ENCODE data around the gene BCAT1.
A peak's percentile ranks its signal among the peaks of the same experiment; 100 is the strongest.
"Not testable (repeated sequence)": the region's sequence is repeated elsewhere in the genome, so short reads cannot be mapped to it uniquely, and the experiment has no call there.

BCAT1 gene

GRCh38 chr12:24926080-24926479, 22.8 kb downstream of the BCAT1 start:
- not testable (repeated sequence) for DNase-seq (ENCODE audit: low spot score)

DNA sequence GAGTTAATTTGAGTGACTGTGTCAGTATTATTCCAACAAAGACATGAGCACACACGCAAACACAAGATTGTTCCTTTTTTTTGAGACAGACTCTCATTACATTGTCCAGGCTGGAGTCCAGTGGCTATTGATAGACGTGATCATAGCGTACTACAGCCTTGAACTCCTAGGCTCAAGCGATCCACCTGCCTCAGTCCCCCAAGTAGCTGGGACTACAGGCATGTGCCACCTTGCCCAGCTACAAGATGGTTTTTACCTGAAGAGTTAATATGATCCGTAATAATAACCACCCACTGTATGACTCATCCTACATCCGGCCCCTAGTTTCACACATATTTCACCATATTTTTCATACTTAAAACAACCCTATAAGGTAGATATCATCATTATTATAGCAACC, 26.8 kb downstream of the BCAT1 start:
- no peak for DNase-seq (ENCODE audit: low spot score)

DNA sequence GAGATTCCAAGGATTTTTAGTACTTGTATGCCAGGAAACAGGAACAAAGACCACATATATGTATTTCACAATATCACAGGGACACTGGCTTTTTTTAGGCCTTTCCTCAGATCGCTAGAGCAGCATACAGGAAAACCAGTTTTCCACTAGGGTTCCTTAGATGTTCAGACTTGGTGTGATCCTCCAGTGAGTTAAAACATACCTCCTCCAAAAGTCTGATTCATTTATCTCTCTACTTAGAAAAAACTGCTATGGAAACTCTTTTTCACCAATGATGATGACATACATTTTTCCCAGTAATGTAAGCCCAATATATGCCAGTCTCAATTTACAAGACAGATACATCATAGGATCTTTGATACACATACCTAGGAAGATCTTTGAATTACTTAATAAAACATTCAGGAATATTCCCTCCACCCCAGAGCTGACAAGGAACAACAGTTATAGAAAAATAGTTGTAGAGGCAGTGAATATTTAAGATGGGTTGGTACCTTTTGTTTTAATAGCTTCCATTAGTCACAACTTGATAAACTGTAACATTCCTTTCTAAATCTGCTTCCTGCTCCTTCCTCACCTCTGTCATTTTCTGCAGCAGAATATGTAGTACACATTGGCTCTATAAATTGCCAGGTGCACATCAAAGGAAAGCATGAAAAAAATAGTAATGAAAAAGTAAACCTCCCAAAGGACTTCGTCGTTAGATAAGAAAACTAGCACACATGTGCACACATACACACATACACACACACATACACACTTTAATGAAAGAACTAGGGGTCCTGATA, 27.5 kb downstream of the BCAT1 start:
- DNase-seq (ENCODE audit: low spot score) = no peak

DNA sequence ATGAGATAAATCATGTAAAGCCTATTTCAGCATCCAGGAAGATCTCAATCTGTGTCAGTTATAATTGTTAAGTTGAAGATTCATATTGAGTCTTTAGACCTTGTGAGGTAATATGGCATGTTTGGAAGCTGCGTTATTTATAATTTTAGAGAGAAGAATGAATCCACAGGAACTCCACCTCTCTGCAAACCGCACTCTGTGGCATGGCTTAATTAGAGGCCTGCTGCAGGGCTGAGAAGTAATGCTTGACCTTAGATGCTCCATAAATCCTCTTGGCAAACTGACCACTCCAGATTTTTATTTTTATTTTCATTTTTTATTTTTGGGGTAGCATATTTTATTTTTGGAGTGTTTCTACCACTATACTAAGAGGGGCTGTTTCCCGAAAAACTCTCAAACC, 28.8 kb downstream of the BCAT1 start:
- DNase-seq (ENCODE audit: low spot score) = no peak

GRCh38 chr12:24919346-24920001, 29.4 kb downstream of the BCAT1 start:
- no peak for DNase-seq (ENCODE audit: low spot score)

GRCh38 chr12:24918596-24918995, 30.3 kb downstream of the BCAT1 start:
- DNase-seq (ENCODE audit: low spot score) = no peak

DNA sequence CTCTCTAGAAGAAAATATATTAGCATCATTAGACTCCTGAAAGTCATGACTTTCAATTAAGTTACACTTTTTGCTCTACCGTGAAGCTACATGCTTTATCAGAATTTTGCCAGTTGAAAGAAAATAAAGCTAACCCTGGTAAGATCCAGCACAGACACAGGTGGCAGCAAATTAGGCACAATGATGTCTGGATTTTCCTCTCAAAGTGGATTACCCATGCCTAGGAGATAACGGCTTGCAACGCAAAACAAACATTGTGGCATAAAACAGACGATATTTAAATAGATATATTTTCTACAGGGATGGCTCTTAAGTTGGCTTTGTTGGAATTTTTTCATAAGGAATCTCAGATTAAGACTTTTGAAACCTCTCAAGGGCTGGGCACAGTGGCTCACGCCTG, 33.4 kb downstream of the BCAT1 start:
- DNase-seq (ENCODE audit: low spot score) = no peak

- DNase-seq (ENCODE audit: low spot score) = no peak
These were observed 34.9 kb downstream of the BCAT1 start for GRCh38 chr12:24913953-24914352.

GRCh38 chr12:24913130-24913529, 35.8 kb downstream of the BCAT1 start:
- no peak for DNase-seq (ENCODE audit: low spot score)

DNA sequence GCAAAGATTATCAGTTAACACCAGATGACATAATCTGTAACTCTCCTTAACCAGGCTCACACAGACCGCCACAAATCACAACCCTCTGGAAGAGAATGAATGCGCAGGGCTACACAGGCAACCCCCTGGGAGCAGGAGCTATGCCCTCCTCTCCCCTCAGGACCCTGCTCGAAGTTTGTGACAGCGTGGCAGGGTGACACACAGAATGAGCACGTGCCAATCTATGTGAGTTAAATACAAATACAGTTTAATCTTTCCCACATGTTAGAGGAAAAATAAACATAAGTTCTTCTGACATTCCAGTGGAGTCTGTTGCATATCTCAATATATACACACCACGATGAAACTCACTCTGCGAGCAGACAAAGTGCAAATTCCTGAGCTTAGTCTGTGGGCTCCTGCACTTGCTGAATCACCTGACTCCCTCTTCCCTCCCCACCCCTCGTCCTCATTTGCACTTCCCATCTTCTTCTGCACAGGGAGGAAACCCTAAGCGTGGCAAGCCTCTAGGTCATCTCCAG, 37.6 kb downstream of the BCAT1 start:
- DNase-seq (ENCODE audit: low spot score) = no peak

DNA sequence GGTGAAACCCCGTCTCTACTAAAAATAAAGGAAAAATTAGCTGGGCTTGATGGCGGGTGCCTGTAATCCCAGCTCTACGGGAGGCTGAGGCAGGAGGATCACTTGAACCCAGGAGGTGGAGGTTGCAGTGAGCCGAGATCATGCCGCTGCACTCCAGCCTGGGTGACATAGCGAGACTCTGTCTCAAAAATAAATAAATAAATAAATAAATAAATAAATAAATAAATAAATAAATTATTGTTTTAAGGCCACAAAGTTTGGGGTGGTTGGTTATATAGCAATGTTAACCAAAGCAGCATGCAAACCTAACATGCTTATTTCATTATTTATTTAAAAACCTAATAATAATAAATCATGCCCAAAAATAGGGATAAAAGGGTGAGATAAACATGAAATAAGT, 38.7 kb downstream of the BCAT1 start:
- DNase-seq (ENCODE audit: low spot score) = not testable (repeated sequence)

GRCh38 chr12:24909667-24910066, 39.2 kb downstream of the BCAT1 start:
- DNase-seq (ENCODE audit: low spot score) = peak; percentile 84

- no peak for DNase-seq (ENCODE audit: low spot score)
These were observed 41.4 kb downstream of the BCAT1 start for GRCh38 chr12:24907464-24907863.

DNA sequence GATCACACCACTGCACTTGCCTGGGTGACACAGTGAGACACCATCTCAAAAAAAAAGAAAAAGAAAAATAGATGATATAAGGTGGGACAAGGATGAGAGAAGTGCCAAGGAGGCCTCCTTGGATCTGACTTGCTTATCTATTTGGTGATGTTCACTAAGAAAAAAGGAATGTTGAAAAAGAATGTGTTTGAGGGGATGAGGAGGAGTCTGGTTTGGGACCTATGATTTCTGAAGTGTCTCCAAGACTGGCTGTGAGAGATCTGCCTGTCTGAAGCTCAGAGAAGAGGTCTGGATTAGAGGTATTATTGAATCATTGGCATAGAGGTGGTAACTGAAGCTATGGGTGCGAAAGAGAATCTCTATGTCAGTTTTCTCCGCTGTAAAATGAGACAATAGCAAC, 42.8 kb downstream of the BCAT1 start:
- no peak for DNase-seq (ENCODE audit: low spot score)

- DNase-seq (ENCODE audit: low spot score) = no peak
These were observed 43.5 kb downstream of the BCAT1 start for GRCh38 chr12:24905431-24905830.

- DNase-seq (ENCODE audit: low spot score) = no peak
These were observed 44.0 kb downstream of the BCAT1 start for GRCh38 chr12:24904871-24905270.

DNA sequence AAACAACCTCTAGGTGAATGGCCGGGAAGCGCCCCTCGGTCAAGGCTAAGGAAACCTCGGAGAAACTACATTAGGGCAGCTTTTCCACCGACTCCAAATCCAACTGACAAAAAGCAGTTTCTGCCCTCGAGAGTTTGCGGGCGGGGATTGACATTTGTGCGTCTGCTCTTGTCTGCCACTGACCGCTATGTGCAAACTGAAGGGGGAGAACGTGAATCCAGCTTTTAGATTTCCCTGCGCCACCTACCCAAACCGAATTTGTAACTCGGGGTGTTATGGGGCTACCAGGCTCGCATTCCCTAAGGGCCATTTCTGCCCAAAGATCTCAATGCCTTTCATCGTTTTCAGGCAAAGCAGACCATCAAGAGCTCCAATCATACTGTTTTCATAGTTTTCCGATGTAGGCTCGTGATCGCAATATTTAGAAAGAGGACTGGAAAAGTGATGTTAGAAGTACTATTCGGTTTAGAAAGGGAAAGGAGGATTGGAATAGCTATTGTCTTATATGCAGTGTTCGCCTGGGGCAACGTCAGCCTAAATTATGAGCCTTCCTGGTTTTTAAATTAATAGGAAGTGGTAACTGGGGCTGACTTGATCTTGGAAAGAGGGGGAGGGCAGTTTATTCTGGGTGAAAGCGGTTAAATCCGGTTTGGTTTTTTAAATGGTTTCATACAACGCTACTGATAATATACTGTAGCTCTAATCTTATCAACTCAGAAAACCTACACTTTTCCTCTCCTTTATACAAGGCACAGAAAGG, 45.4 kb downstream of the BCAT1 start:
- no peak for DNase-seq (ENCODE audit: low spot score)

DNA sequence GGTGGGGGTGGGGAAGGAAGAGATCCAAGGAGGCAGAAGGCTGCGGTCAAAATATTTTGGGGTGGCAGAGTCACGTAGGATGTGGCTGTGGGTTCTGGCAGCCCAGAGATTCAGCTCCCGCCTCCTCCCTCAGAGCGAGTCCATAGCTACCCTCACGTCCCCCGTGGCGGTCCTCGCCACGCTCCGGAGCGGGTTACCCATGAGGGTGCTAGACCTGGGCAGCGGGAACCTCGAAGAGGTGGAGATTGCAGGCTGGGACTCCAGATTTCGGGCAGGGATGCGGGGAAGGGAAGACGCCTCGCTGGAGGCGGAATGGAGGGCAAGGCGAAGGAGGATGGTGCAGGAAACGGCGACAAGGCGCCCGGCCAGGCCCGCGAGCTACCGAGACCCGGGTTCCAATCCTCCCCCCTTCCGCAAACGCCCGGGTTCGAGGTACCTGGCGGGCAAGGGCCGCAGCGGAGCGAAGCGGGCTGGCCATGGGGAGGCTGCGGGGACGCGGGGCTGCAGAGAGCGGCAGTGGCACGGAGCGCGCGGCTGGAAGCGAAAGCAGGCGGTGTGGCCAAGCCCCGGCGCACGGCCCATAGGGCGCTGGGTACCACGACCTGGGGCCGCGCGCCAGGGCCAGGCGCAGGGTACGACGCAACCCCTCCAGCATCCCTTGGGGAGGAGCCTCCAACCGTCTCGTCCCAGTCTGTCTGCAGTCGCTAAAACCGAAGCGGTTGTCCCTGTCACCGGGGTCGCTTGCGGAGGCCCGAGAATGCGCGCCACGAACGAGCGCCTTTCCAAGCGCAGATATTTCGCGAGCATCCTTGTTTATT, 46.2 kb downstream of the BCAT1 start:
- no peak for DNase-seq (ENCODE audit: low spot score)

GRCh38 chr12:24901576-24902461, 47.1 kb downstream of the BCAT1 start:
- DNase-seq (ENCODE audit: low spot score) = no peak

DNA sequence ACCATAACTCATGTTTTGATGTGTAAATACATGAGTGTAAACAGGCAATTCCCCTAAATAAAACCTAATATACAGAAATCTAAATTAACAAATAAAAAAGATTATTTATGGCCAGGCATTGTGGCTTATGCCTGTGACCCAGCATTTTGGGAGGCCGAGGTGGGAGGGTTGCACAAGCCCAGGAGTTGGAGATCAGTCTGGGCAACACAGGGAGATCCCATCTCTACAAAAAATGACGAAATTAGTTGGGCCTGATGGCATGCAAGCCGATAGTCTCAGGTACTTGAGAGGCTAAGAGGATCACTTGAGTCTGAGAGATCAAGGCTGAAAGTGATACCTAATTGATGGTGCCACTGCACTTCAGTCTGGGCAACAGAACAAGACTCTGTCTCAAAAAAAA, 48.7 kb downstream of the BCAT1 start:
- DNase-seq (ENCODE audit: low spot score) = no peak
